ENCODE measurements around the gene TLCD3B.

Gene TLCD3B

DNA sequence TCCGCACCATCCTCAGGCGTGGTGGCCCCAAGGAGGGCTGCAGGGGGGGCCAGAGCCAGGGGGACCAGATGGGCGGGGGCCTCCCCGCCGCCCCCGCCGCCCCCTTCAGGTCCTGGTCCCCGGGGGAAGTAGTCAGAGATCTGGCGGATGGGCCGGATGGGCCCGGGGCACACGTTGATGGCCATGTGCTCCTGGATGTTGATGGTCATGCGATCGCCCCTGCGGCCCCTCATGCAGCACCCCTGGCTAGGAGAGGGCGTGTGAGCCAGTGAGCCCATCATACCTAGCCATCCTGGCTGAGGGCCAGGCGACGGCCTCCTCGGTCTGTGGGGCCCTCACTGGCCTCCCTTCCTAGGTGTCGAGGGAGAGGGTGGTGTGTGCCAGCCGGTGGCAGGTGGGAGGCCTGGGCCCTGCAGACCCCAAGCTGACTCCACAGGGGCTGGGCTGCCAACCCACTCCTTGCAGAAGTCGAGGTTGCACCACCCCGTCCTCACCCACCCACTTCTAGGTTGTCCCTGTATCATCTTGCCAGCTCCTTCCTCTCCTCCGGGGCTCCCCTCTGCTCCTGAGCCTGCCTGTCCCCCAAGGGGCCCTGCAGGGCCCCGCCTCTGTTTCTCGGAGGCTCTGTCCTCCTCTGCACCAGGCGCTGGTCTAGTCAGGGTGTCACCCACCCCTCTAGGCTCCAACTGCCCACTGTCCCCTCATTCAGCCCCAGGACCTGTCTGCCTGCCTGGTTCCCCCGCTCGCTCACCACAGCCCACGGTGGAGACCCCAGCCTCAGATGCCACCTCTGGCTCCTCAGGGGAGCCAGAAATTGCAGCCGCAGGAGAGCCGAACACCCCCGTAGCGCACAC is 20.9 kb downstream of the TLCD3B start:
- no peak for TF ChIP-seq POLR2A (IDR thresholded peaks at IDR 0.05; ENCODE audit: low read depth, low read length)
- DNase-seq (ENCODE audit: insufficient read length, low spot score): no peak
- FAIRE-seq: no peak

DNA sequence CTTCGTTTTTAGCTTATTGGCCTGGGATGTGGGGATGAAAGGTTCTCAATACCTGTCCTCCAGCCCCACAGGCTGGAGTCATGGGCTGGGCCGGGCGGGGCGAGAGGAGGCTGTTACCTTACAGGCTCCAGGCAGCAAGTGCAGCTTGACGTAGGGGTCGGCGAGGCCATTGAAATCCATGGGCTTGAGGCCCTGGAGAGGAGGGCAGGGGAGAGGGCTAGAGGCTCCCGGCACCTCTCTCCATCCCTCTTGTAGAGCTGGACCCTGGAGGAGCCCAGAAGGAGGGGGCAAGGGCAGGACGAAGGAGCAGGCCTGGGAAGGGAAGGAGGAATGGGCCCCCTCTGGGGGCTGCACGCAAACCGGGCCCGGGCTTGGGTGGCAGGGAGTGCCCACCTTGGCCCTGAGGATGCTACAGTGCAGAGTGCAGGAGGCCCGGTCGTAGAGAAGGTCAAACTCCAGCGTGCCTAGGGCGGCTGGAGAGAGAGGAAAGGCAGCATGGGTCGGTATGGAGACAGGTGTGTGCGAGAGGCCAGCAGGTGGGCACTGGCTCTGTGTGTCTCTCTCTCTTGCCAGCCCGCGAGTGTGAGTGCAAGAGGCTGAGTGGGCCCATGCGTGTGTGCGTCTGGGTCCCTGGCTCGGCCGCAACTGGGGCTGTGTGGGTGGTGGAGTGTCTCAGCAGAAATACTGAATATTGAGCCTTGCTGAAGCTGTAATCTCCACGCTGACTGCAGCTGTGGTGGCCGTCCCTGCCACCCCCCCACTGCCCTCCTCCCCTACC is 21.8 kb downstream of the TLCD3B start:
- DNase-seq (ENCODE audit: insufficient read length, low spot score) (no peak), FAIRE-seq (no peak)

DNA sequence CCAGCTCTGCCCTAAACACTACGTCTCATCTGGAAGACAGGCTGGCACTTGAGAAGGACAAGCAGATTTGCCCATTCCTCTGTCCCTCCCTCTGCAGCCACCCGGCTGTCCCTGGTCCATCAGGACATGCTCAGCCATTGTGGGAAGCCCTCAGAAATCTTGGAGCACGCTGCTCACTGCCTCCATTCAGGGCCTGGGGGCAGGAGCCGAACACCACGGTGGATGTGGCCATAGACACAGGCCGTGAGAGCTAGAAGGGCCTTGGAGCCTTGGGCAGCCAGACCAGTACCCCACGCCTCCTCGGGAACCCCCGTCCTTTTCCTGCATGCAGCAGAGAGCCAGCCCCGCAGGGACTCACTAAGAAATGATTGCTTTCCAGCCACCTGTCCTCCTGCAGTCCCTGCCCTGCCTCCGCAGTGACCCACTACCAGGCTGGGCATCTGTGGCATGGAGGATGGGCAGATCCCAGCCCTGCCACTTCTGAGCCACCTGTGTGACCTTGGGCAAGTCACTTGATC is 23.6 kb downstream of the TLCD3B start:
- TF ChIP-seq POLR2A (IDR thresholded peaks at IDR 0.05; ENCODE audit: low read depth, low read length): no peak
- DNase-seq (ENCODE audit: insufficient read length, low spot score) (no peak), FAIRE-seq (no peak)

More for the DNA sequence above, 21.8 kb downstream of the TLCD3B start:
- TF ChIP-seq POLR2A (IDR thresholded peaks at IDR 0.05; ENCODE audit: low read depth, low read length): no peak

DNA sequence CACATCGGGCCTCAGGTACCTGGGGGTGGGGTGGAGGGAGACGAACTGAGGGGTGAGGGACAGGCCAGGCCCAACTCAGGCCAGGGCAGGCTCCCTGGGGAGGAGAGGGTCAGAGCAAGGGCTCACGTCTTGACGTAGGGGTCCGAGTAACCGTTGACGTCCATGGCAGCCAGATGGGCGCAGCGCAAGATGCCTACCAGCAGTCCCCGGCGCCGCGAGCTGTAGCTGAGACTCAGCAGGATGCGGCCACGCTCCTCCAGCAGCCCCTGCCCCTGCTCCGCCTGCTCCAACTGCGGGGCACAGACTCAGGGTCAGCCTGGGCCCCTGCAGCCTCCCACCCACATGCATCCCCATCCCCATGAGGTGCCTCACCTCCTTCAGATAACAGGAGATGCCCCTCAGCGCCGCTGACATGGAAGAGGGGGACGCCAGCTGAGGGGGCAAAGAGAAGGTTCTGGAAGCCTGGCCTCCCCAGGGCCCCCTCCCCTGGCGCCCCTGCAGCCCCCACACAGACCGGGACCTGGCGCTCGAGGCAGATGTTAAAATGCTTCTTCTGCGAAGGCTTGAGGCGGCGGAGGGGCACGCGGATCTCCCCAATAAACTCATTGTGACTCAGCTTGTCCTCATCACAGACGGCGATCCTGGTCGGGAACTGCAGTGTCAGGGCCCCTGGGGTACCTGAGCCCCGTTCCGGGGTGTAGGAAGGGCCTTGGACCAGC is 24.3 kb downstream of the TLCD3B start:
- FAIRE-seq (no peak), DNase-seq (ENCODE audit: insufficient read length, low spot score) (no peak)
- TF ChIP-seq POLR2A (IDR thresholded peaks at IDR 0.05; ENCODE audit: low read depth, low read length): no peak

DNA sequence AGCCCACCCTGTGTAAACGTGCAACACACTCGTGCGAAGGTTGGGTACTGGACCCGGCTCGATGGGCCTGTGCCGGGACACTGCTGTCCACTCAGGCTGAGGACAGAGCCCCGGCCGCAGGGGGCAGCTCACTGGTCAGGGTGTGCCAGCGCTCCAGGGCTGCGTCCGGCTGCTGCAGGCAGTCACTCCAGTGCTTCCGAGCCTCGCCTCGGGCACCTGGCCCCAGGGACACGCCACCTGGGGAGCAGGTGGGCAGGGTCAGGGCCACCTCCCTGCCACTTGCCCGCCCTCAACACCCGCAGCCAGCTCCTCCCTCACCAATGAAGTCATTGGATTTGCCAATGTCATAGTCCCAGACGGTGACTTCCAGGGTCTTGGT is 25.0 kb downstream of the TLCD3B start:
- FAIRE-seq (no peak), DNase-seq (ENCODE audit: insufficient read length, low spot score) (no peak)
- TF ChIP-seq POLR2A (IDR thresholded peaks at IDR 0.05; ENCODE audit: low read depth, low read length): no peak

DNA sequence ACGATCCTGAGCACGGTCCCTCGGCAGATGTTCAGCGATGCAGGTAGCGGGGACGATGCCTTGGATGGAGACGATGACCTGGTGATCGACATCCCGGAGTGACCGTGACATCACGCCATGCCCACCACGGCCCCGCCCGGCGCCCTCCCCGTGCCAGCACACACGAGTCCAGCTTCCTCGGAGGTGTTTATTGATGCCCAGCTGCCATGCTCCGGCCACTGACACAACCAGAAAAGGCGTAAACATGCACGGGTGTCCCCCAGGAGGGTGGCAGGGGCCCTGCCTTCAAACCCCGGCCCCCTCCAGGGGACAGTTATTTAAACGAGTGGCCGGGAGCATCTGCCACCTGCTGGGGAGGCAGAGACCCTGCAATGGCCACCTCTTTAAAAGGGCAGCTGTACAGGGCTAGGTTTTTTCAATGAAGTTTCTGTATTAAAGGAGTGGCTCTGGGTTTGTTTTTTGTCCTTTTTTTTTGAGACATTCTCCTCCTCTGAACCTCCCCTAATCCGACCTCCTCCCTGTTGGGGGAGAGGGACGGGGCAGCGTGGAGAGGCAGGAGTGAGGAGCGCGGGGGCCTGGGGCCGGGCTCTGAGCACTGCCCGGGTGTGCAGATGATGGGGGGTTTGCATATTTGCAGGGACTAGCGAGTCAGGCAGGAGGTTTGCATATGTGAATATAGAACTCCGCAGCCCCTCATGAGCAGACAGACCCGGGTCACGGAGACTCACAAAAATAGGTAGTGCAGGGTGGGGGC is 25.6 kb downstream of the TLCD3B start:
- no peak for FAIRE-seq
- no peak for TF ChIP-seq POLR2A (IDR thresholded peaks at IDR 0.05; ENCODE audit: low read depth, low read length)
- no peak for DNase-seq (ENCODE audit: insufficient read length, low spot score)

GRCh38 chr16:30004811-30005242 is 26.2 kb downstream of the TLCD3B start:
- FAIRE-seq (no peak), DNase-seq (ENCODE audit: insufficient read length, low spot score) (no peak)
- TF ChIP-seq POLR2A (IDR thresholded peaks at IDR 0.05; ENCODE audit: low read depth, low read length): no peak

- no peak for TF ChIP-seq POLR2A (IDR thresholded peaks at IDR 0.05; ENCODE audit: low read depth, low read length)
- no peak for FAIRE-seq
- DNase-seq (ENCODE audit: insufficient read length, low spot score): no peak
Observed at GRCh38 chr16:30004424-30004776, 26.7 kb downstream of the TLCD3B start.

- FAIRE-seq (no peak), DNase-seq (ENCODE audit: insufficient read length, low spot score) (no peak)
- no peak for TF ChIP-seq POLR2A (IDR thresholded peaks at IDR 0.05; ENCODE audit: low read depth, low read length)
Observed at GRCh38 chr16:30003670-30004423, 27.2 kb downstream of the TLCD3B start.

- no peak for FAIRE-seq
- no peak for TF ChIP-seq POLR2A (IDR thresholded peaks at IDR 0.05; ENCODE audit: low read depth, low read length)
- DNase-seq (ENCODE audit: insufficient read length, low spot score): no peak
Observed at GRCh38 chr16:30002614-30003346, 28.3 kb downstream of the TLCD3B start.

DNA sequence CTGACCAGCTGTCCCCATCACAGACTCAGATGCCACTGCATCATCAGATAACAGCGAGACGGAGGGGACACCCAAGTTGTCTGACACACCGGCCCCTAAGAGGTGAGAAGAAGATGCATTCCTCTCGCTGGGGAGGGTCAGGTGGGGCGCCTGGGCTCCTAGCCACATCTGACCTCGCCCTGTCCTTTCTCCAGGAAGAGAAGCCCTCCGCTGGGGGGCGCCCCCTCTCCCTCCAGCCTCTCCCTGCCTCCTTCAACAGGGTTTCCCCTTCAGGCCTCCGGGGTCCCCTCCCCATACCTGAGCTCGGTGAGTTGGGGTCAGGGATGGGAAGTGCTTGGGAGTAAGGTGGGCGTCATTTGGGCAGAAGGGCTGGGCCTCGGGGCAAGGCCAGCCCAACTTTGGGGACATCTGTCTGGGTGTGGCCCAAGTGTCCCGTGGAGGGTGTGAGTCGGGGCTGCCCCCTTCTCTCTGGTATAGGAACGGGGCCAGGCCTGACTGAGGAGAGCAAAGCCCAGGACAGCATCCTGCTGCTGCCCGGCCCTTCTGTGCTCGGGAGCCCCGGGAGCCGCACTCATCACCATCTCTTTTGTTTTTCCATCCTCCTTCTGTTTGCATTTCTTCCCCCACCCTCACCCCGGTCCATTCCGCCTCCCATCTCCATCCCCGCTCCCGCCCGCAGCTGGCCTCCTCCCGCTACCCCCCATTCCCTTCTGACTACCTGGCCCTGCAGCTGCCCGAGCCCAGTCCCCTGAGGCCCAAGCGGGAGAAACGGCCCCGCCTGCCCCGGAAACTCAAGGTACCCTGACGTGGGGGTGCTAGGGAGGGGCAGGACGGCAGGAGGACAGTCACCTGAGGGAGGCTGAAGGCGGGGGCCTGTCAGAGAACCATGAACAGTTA is 30.1 kb downstream of the TLCD3B start:
- no peak for TF ChIP-seq POLR2A (IDR thresholded peaks at IDR 0.05; ENCODE audit: low read depth, low read length)
- DNase-seq (ENCODE audit: insufficient read length, low spot score) (no peak), FAIRE-seq (no peak)
